GM12878 (cell line): ENCODE data around the gene PAK5. TPM values are rescaled to one million over a fixed set of nuclear protein-coding genes. Genes with fewer than 3 reads are reported as not detected.

Experiments
- BHLHE40 ChIP-seq, 2 experiments: fragments of 450-650 bp in 1 of 2; IDR thresholded peaks; 2 replicates each; pipeline ENCODE4 v1.6.1; 2011 to 2017; ENCODE audit warnings: low read depth in 2 of 2, borderline replicate concordance in 1 of 2, improper control_type of control experiment in 1 of 2, low read length in 1 of 2, mild to moderate bottlenecking in 1 of 2
- ESRRA ChIP-seq: IDR thresholded peaks from 2 replicates; pipeline ENCODE4 v1.6.1; 2012; ENCODE audit warnings: mild to moderate bottlenecking, low read length, improper control_type of control experiment
- FOXK2 ChIP-seq: fragments of 450-650 bp; IDR thresholded peaks from 2 replicates; pipeline ENCODE4 v1.6.1; 2017; ENCODE audit warnings: mild to moderate bottlenecking, moderate library complexity
- HDAC6 ChIP-seq: fragments of 200-600 bp; sonication (generic); IDR thresholded peaks from one replicate; pipeline ENCODE4 v1.8.0; 2017; ENCODE audit warnings: antibody characterized with exemption; ENCODE audit not compliant: unreplicated experiment
- NFYB ChIP-seq: IDR thresholded peaks from 2 replicates; pipeline ENCODE4 v1.6.1; 2011; ENCODE audit warnings: low read depth, mild to moderate bottlenecking, low read length, improper control_type of control experiment, moderate library complexity; ENCODE audit not compliant: insufficient read depth
- PML ChIP-seq: IDR thresholded peaks from 2 replicates; pipeline ENCODE4 v1.6.1; 2012; ENCODE audit warnings: low read length, inconsistent platforms
- POLR2A ChIP-seq: IDR thresholded peaks from 2 replicates; pipeline ENCODE4 v1.6.1; 2011; ENCODE audit warnings: low read depth, mild to moderate bottlenecking, low read length
- RBBP5 ChIP-seq: fragments of 200-600 bp; sonication (generic); conservative IDR thresholded peaks from 2 replicates; pipeline ENCODE4 v1.6.1; 2016
- RFX5 ChIP-seq: IDR thresholded peaks from 2 replicates; pipeline ENCODE4 v1.6.1; 2011; ENCODE audit warnings: low read depth, low read length, improper control_type of control experiment
- SIX5 ChIP-seq: IDR thresholded peaks from 2 replicates; pipeline ENCODE4 v1.6.1; 2011; ENCODE audit warnings: mild to moderate bottlenecking, low read depth, low read length, moderate library complexity; ENCODE audit not compliant: severe bottlenecking
- SMAD5 ChIP-seq: IDR thresholded peaks from 2 replicates; pipeline ENCODE4 v1.6.1; 2016; ENCODE audit warnings: antibody characterized with exemption, low read depth
- SREBF1 ChIP-seq: IDR thresholded peaks from 2 replicates; pipeline ENCODE4 v1.6.1; 2012; ENCODE audit warnings: mild to moderate bottlenecking, low read length
- polyA plus RNA-seq, 11 experiments: library from polyadenylated mRNA; depleted of rRNA in 4 of 11; unstranded in 6 of 11; stranded (reverse) in 5 of 11; fragments of >200 nt; fragmentation: Nextera tagmentation in 4 of 11; fragmentation: Illumina TruSeq in 1 of 11; extraction: Ambion mirVana in 4 of 11; extraction: Trizol in 1 of 11; gene quantifications; 1 replicate in 1 of 11; 2 replicates in 10 of 11; pipeline versions ENCODE4 v1.2.1 to v1.2.3, GENCODE V29; 2011 to 2016; ENCODE audit warnings: inconsistent platforms in 2 of 11, missing spikeins in 2 of 11, low read depth in 1 of 11
- total RNA-seq, 4 experiments: library from RNA; depleted of rRNA in 3 of 4; stranded (reverse); fragments of >200 nt in 3 of 4; fragmentation: Illumina TruSeq in 1 of 4; extraction: Trizol in 1 of 4; gene quantifications; 2 replicates each; pipeline versions ENCODE4 v1.2.1 to v1.2.3, GENCODE V29; 2013 to 2021
- TF ChIP-seq, protein P1 (sequence below): fragments of 450-650 bp; formaldehyde crosslinking; IDR thresholded peaks from 2 replicates; pipeline ENCODE4 v1.4.0; 2022; ENCODE audit warnings: mild to moderate bottlenecking, moderate library complexity
- TF ChIP-seq, protein P2 (sequence below): fragments of 450-650 bp; IDR thresholded peaks from 2 replicates; pipeline ENCODE4 v1.6.1; 2017; ENCODE audit warnings: borderline replicate concordance
- TF ChIP-seq, protein P3 (sequence below): fragments of 450-650 bp; formaldehyde crosslinking; IDR thresholded peaks from 2 replicates; pipeline ENCODE4 v1.4.0; 2020; ENCODE audit warnings: mild to moderate bottlenecking, moderate library complexity
- TF ChIP-seq, protein P4 (sequence below), 3 experiments: IDR thresholded peaks in 2 of 3; conservative IDR thresholded peaks in 1 of 3; 2 replicates each; pipeline ENCODE4 v1.5.1; 2011; ENCODE audit warnings: low read depth in 3 of 3, low read length in 3 of 3, mild to moderate bottlenecking in 3 of 3, control low read depth in 2 of 3, moderate library complexity in 2 of 3, inconsistent platforms in 1 of 3, mixed read lengths in 1 of 3; ENCODE audit not compliant: control insufficient read depth in 2 of 3, insufficient read depth in 1 of 3; ENCODE audit errors: extremely low read depth in 1 of 3

The PAK5 gene
- total and polyA plus RNA-seq, 10 of the 15 experiments (the other 5 are each of a cell fraction or from before 2014, with no cell fraction given), result not detected

DNA sequence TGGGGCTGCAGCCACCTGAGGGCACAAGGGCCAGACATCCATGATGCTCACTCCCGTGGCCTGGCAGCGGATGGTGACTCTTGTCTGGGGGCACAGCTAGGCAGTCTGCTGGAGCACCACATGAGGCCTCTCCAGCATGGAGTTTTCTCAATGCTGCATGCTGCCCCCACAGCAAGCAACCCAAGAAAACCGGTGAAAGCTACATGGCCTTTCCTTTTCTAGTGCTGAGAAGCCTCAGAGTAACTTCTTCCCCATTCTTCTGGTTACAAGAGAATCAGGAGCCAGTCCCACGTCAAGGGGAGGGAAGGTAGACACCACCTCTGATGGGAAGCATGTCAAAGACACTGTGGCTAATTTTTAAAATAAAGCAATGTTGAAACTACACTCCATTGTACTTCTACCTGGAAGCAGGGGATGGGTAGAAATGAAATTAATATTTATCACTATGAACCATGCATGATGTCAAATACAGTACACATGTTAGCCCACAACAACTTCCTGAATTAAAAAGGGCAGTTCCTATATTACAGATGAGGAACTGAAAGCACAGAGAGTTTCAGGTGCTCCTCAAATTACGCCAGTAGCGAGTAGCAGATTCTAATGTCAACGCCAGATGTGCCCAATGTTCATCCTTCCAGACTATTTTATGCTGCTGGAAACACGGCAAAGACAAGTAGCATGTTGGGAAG lies 223.0 kb downstream of the PAK5 start (continued):
- TF ChIP-seq, protein P1, sequence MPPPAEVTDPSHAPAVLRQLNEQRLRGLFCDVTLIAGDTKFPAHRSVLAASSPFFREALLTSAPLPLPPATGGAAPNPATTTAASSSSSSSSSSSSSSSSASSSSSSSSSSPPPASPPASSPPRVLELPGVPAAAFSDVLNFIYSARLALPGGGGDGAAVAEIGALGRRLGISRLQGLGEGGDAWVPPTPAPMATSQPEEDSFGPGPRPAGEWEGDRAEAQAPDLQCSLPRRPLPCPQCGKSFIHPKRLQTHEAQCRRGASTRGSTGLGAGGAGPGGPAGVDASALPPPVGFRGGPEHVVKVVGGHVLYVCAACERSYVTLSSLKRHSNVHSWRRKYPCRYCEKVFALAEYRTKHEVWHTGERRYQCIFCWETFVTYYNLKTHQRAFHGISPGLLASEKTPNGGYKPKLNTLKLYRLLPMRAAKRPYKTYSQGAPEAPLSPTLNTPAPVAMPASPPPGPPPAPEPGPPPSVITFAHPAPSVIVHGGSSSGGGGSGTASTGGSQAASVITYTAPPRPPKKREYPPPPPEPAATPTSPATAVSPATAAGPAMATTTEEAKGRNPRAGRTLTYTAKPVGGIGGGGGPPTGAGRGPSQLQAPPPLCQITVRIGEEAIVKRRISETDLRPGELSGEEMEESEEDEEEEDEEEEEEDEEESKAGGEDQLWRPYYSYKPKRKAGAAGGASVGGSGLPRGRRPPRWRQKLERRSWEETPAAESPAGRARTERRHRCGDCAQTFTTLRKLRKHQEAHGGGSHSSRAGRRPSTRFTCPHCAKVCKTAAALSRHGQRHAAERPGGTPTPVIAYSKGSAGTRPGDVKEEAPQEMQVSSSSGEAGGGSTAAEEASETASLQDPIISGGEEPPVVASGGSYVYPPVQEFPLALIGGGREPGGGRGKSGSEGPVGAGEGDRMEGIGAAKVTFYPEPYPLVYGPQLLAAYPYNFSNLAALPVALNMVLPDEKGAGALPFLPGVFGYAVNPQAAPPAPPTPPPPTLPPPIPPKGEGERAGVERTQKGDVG, result no peak
- TF ChIP-seq, protein P2, sequence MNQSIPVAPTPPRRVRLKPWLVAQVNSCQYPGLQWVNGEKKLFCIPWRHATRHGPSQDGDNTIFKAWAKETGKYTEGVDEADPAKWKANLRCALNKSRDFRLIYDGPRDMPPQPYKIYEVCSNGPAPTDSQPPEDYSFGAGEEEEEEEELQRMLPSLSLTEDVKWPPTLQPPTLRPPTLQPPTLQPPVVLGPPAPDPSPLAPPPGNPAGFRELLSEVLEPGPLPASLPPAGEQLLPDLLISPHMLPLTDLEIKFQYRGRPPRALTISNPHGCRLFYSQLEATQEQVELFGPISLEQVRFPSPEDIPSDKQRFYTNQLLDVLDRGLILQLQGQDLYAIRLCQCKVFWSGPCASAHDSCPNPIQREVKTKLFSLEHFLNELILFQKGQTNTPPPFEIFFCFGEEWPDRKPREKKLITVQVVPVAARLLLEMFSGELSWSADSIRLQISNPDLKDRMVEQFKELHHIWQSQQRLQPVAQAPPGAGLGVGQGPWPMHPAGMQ, result no peak
- TF ChIP-seq SIX5, result no peak
- TF ChIP-seq, protein P3, sequence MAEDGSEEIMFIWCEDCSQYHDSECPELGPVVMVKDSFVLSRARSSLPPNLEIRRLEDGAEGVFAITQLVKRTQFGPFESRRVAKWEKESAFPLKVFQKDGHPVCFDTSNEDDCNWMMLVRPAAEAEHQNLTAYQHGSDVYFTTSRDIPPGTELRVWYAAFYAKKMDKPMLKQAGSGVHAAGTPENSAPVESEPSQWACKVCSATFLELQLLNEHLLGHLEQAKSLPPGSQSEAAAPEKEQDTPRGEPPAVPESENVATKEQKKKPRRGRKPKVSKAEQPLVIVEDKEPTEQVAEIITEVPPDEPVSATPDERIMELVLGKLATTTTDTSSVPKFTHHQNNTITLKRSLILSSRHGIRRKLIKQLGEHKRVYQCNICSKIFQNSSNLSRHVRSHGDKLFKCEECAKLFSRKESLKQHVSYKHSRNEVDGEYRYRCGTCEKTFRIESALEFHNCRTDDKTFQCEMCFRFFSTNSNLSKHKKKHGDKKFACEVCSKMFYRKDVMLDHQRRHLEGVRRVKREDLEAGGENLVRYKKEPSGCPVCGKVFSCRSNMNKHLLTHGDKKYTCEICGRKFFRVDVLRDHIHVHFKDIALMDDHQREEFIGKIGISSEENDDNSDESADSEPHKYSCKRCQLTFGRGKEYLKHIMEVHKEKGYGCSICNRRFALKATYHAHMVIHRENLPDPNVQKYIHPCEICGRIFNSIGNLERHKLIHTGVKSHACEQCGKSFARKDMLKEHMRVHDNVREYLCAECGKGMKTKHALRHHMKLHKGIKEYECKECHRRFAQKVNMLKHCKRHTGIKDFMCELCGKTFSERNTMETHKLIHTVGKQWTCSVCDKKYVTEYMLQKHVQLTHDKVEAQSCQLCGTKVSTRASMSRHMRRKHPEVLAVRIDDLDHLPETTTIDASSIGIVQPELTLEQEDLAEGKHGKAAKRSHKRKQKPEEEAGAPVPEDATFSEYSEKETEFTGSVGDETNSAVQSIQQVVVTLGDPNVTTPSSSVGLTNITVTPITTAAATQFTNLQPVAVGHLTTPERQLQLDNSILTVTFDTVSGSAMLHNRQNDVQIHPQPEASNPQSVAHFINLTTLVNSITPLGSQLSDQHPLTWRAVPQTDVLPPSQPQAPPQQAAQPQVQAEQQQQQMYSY (CRISPR knock-in tag), result no peak
- TF ChIP-seq PML, result no peak
- TF ChIP-seq FOXK2, result no peak
- no peak for TF ChIP-seq SREBF1
- no peak for TF ChIP-seq POLR2A
- TF ChIP-seq HDAC6, result no peak
- no peak for TF ChIP-seq RFX5
- no peak for TF ChIP-seq NFYB
- TF ChIP-seq, protein P4, sequence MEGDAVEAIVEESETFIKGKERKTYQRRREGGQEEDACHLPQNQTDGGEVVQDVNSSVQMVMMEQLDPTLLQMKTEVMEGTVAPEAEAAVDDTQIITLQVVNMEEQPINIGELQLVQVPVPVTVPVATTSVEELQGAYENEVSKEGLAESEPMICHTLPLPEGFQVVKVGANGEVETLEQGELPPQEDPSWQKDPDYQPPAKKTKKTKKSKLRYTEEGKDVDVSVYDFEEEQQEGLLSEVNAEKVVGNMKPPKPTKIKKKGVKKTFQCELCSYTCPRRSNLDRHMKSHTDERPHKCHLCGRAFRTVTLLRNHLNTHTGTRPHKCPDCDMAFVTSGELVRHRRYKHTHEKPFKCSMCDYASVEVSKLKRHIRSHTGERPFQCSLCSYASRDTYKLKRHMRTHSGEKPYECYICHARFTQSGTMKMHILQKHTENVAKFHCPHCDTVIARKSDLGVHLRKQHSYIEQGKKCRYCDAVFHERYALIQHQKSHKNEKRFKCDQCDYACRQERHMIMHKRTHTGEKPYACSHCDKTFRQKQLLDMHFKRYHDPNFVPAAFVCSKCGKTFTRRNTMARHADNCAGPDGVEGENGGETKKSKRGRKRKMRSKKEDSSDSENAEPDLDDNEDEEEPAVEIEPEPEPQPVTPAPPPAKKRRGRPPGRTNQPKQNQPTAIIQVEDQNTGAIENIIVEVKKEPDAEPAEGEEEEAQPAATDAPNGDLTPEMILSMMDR (IDR thresholded peaks at IDR 0.05 in 2 of 3, conservative IDR thresholded peaks at IDR 0.05 in 1 of 3; ENCODE audit: control insufficient read depth in 2 of 3, extremely low read depth in 1 of 3, insufficient read depth in 1 of 3, low read depth in 3 of 3, low read length in 3 of 3), result 0 out of 6 replicates have a peak, but pooled peaks of 1 of the 3 experiments have one; percentile 1
- TF ChIP-seq RBBP5, result no peak
- no peak for TF ChIP-seq BHLHE40 (IDR thresholded peaks at IDR 0.05; ENCODE audit: borderline replicate concordance in 1 of 2, low read depth in 2 of 2, low read length in 1 of 2)
- no peak for TF ChIP-seq ESRRA
- TF ChIP-seq SMAD5, result no peak
